Osteoblast (primary cell): ENCODE measurements around the gene FGFRL1. TPM values are rescaled to one million over a fixed set of nuclear protein-coding genes. Genes with fewer than 3 reads are reported as not detected.
A peak's percentile ranks its signal among the peaks of the same experiment; 100 is the strongest.

ENCODE experiments used
- DNase-seq: peaks from one replicate; pipeline ENCODE4 v3.0.0; 2011; ENCODE audit warnings: low spot score, mixed read lengths; ENCODE audit not compliant: insufficient read length; ENCODE audit errors: missing footprints
- H2AFZ ChIP-seq: 2 replicates; pipeline ENCODE4 v1.6.0; 2011; ENCODE audit warnings: mild to moderate bottlenecking, low read length
- H3K27ac ChIP-seq: 2 replicates; pipeline ENCODE4 v1.5.1; 2011; ENCODE audit warnings: mild to moderate bottlenecking, low read depth, low read length, moderate library complexity
- H3K27me3 ChIP-seq: 2 replicates; pipeline ENCODE4 v1.6.0; 2012; ENCODE audit warnings: mild to moderate bottlenecking, control low read depth, inconsistent platforms, low read length, moderate library complexity; ENCODE audit not compliant: insufficient read depth
- H3K36me3 ChIP-seq: 2 replicates; pipeline ENCODE4 v1.5.1; 2011; ENCODE audit warnings: mild to moderate bottlenecking, low read length, control low read depth, moderate library complexity; ENCODE audit not compliant: insufficient read depth
- H3K4me1 ChIP-seq: 2 replicates; pipeline ENCODE4 v1.5.1; 2011; ENCODE audit warnings: mild to moderate bottlenecking, low read length, control low read depth, moderate library complexity; ENCODE audit not compliant: insufficient read depth
- H3K4me2 ChIP-seq: 2 replicates; pipeline ENCODE4 v1.6.0; 2011; ENCODE audit warnings: mild to moderate bottlenecking, low read length; ENCODE audit not compliant: insufficient read depth
- H3K4me3 ChIP-seq: fragments of 200-600 bp; sonication (generic); 3 replicates; pipeline ENCODE4 v1.5.1; 2012; ENCODE audit warnings: mild to moderate bottlenecking, low read length, inconsistent platforms; ENCODE audit not compliant: insufficient read depth
- H3K79me2 ChIP-seq: 2 replicates; pipeline ENCODE4 v1.6.0; 2012; ENCODE audit warnings: mild to moderate bottlenecking, low read length, control low read depth, inconsistent platforms; ENCODE audit not compliant: insufficient read depth
- H3K9me3 ChIP-seq: 2 replicates; pipeline ENCODE4 v1.5.1; 2011; ENCODE audit warnings: low read depth, low read length, control low read depth
- H4K20me1 ChIP-seq: 2 replicates; pipeline ENCODE4 v1.6.0; 2012; ENCODE audit warnings: mild to moderate bottlenecking, low read length, control low read depth; ENCODE audit not compliant: insufficient read depth
- total RNA-seq: library from RNA; depleted of rRNA; stranded (reverse); fragments of >200 nt; gene quantifications from 2 replicates; pipeline ENCODE4 v1.2.3, GENCODE V29; 2012
- TF ChIP-seq, protein P1 (sequence below): IDR thresholded peaks from 2 replicates; pipeline ENCODE4 v1.5.1; 2011; ENCODE audit warnings: mild to moderate bottlenecking, low read depth, low read length, moderate library complexity; ENCODE audit errors: extremely low read depth

FGFRL1 gene
- total RNA-seq, 1 donor: 30.8 TPM

GRCh38 chr4:1065732-1066131, 54.3 kb downstream of the FGFRL1 start:
- Histone ChIP-seq H4K20me1 (no peaks in the 10 kb centered on the region), H3K4me3 (no peak overlapping the region), H2AFZ (no peak overlapping the region), H3K4me2 (no peak overlapping the region), H3K36me3 (no peaks in the 10 kb centered on the region), H3K4me1 (no peaks in the 10 kb centered on the region), H3K27ac (no peak overlapping the region), H3K9me3 (no peaks in the 10 kb centered on the region), H3K79me2 (no peaks in the 10 kb centered on the region), H3K27me3 (peaks cover 49% of the 10 kb centered on the region)
- TF ChIP-seq, protein P1, sequence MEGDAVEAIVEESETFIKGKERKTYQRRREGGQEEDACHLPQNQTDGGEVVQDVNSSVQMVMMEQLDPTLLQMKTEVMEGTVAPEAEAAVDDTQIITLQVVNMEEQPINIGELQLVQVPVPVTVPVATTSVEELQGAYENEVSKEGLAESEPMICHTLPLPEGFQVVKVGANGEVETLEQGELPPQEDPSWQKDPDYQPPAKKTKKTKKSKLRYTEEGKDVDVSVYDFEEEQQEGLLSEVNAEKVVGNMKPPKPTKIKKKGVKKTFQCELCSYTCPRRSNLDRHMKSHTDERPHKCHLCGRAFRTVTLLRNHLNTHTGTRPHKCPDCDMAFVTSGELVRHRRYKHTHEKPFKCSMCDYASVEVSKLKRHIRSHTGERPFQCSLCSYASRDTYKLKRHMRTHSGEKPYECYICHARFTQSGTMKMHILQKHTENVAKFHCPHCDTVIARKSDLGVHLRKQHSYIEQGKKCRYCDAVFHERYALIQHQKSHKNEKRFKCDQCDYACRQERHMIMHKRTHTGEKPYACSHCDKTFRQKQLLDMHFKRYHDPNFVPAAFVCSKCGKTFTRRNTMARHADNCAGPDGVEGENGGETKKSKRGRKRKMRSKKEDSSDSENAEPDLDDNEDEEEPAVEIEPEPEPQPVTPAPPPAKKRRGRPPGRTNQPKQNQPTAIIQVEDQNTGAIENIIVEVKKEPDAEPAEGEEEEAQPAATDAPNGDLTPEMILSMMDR: no peak
- DNase-seq: no peak

- Histone ChIP-seq H2AFZ (no peak overlapping the region), H3K27ac (no peak overlapping the region), H3K36me3 (no peaks in the 10 kb centered on the region), H3K4me3 (no peak overlapping the region), H3K4me2 (no peak overlapping the region), H3K4me1 (no peaks in the 10 kb centered on the region), H4K20me1 (no peaks in the 10 kb centered on the region), H3K9me3 (no peaks in the 10 kb centered on the region), H3K79me2 (no peaks in the 10 kb centered on the region), H3K27me3 (peaks cover 25% of the 10 kb centered on the region)
- TF ChIP-seq, protein P1: no peak
- no peak for DNase-seq
Measured at GRCh38 chr4:1069394-1069793, 58.0 kb downstream of the FGFRL1 start.

DNA sequence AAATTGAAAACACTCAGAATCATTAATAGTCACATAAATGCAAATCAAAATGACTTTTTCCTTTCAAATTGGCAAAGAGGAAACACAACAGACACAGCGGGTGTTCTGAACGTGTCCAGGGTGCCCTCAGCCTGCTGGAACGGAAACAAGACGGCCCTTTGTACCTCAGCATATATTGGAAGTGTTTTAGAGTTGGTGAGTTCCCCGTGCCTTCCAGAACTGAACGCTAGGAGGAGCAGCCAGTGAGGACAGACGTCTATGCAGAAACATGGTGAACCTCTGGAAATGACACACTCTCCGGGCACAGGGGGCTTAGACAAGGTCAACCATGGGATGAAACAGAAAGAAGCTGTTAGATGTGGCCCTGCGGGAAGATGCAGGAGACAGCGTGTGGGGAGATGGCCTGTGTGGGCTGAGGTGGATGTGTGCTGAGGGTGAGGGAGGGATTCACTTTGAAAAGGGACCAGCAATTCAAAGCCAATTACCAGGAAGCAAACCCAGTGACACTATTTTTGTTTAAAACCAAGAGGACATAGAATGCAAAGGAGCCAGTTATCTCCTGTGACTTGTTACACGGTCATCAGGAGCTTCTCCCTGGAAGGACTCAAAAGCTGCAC, 61.5 kb downstream of the FGFRL1 start:
- no peak overlapping the region for H2AFZ ChIP-seq
- H4K20me1 ChIP-seq: no peaks in the 10 kb centered on the region
- H3K27ac ChIP-seq: no peak overlapping the region
- no peak overlapping the region for H3K4me3 ChIP-seq
- no peaks in the 10 kb centered on the region for H3K79me2 ChIP-seq
- no peaks in the 10 kb centered on the region for H3K4me1 ChIP-seq
- peak; percentile 93 for DNase-seq
- TF ChIP-seq, protein P1: peak; percentile 86
- peaks cover 14% of the 10 kb centered on the region for H3K27me3 ChIP-seq
- peak overlapping the region; percentile 21 for H3K4me2 ChIP-seq
- no peaks in the 10 kb centered on the region for H3K9me3 ChIP-seq
- H3K36me3 ChIP-seq: no peaks in the 10 kb centered on the region

GRCh38 chr4:1074077-1074476, 62.7 kb downstream of the FGFRL1 start:
- no peak for DNase-seq
- no peak overlapping the region for H3K4me2 ChIP-seq
- no peaks in the 10 kb centered on the region for H3K9me3 ChIP-seq
- H3K27ac ChIP-seq: no peak overlapping the region
- TF ChIP-seq, protein P1: no peak
- no peaks in the 10 kb centered on the region for H3K36me3 ChIP-seq
- peaks cover 7% of the 10 kb centered on the region for H3K27me3 ChIP-seq
- no peaks in the 10 kb centered on the region for H4K20me1 ChIP-seq
- H3K4me3 ChIP-seq: no peak overlapping the region
- H3K4me1 ChIP-seq: no peaks in the 10 kb centered on the region
- no peaks in the 10 kb centered on the region for H3K79me2 ChIP-seq
- H2AFZ ChIP-seq: no peak overlapping the region
